ENCODE data around the gene GLT8D2.

- TF ChIP-seq ZFP36 (IDR thresholded peaks at IDR 0.05; ENCODE audit: borderline replicate concordance, partially characterized antibody) = no peak
- TF ChIP-seq POLR2A (IDR thresholded peaks at IDR 0.05; ENCODE audit: low read length) = no peak
- no peak for TF ChIP-seq CHD2 (IDR thresholded peaks at IDR 0.05; ENCODE audit: low read length, partially characterized antibody)
- TF ChIP-seq HOXA7 (CRISPR knock-in tag; IDR thresholded peaks at IDR 0.05) = no peak
- TF ChIP-seq, protein P1, sequence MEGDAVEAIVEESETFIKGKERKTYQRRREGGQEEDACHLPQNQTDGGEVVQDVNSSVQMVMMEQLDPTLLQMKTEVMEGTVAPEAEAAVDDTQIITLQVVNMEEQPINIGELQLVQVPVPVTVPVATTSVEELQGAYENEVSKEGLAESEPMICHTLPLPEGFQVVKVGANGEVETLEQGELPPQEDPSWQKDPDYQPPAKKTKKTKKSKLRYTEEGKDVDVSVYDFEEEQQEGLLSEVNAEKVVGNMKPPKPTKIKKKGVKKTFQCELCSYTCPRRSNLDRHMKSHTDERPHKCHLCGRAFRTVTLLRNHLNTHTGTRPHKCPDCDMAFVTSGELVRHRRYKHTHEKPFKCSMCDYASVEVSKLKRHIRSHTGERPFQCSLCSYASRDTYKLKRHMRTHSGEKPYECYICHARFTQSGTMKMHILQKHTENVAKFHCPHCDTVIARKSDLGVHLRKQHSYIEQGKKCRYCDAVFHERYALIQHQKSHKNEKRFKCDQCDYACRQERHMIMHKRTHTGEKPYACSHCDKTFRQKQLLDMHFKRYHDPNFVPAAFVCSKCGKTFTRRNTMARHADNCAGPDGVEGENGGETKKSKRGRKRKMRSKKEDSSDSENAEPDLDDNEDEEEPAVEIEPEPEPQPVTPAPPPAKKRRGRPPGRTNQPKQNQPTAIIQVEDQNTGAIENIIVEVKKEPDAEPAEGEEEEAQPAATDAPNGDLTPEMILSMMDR (IDR thresholded peaks at IDR 0.05) = no peak
- no peak for TF ChIP-seq SMC3 (IDR thresholded peaks at IDR 0.05)
- no peak for TF ChIP-seq REST (IDR thresholded peaks at IDR 0.05)
- TF ChIP-seq MAZ (IDR thresholded peaks at IDR 0.05; ENCODE audit: borderline replicate concordance, low read depth, low read length) = no peak
- TF ChIP-seq JUNB (IDR thresholded peaks at IDR 0.05) = no peak
- no peak for TF ChIP-seq CHD4 (IDR thresholded peaks at IDR 0.05; ENCODE audit: borderline replicate concordance)
These were observed 38.7 kb downstream of the GLT8D2 start for GRCh38 chr12:104011253-104011652.
